ENCODE results near the gene UBTFL1. TPM values are rescaled to one million over a fixed set of nuclear protein-coding genes. Genes with fewer than 3 reads are reported as not detected.

The UBTFL1 gene
- total and polyA plus RNA-seq, 2 of the 8 experiments (the other 6 are each of a cell fraction or from before 2014, with no cell fraction given): not detected

GRCh38 chr11:90120191-90120590 is 34.4 kb downstream of the UBTFL1 start:
- Histone ChIP-seq H3K18ac (ENCODE audit: extremely low read depth, low read length) (no peak overlapping the region), H2BK15ac (ENCODE audit: low read length) (no peak overlapping the region), H3K79me1 (ENCODE audit: low read depth, low read length) (no peaks in the 10 kb centered on the region), H2BK120ac (replicated peaks; ENCODE audit: low read depth, low read length) (no peak overlapping the region), H3K9me3 (ENCODE audit: insufficient read depth in 2 of 2, low read depth in 1 of 2, low read length in 1 of 2) (no peaks in the 10 kb centered on the region), H3K23ac (ENCODE audit: insufficient read length) (no peak overlapping the region), H2BK5ac (ENCODE audit: low read depth, low read length) (no peak overlapping the region), H3K27ac (ENCODE audit: low read depth, low read length) (no peak overlapping the region; the same call in 1 of the 2 replicates), H3K14ac (ENCODE audit: insufficient read length) (no peak overlapping the region), H4K8ac (ENCODE audit: extremely low read depth, insufficient read depth, low read length) (no peak overlapping the region), H4K5ac (ENCODE audit: insufficient read length, low read depth, low read length) (no peak overlapping the region), H3K79me2 (ENCODE audit: control insufficient read depth in 1 of 2, insufficient read depth in 2 of 2, low read length in 2 of 2) (no peaks in the 10 kb centered on the region), H3K9ac (replicated peaks in 1 of 4; ENCODE audit: extremely low read depth in 1 of 4, low read depth in 3 of 4, low read length in 3 of 4) (no peak overlapping the region), H2AFZ (ENCODE audit: low read length) (no peak overlapping the region), H3K4me1 (replicated peaks in 1 of 4; ENCODE audit: control insufficient read depth in 3 of 4, insufficient read depth in 4 of 4, low read length in 3 of 4) (no peaks in the 10 kb centered on the region), H3K4me2 (ENCODE audit: insufficient read depth in 1 of 2, low read depth in 2 of 2, low read length in 2 of 2) (no peak overlapping the region), H2AK5ac (ENCODE audit: low read depth, low read length) (no peak overlapping the region), H3K23me2 (ENCODE audit: low read depth, low read length) (no peaks in the 10 kb centered on the region), H3K27me3 (replicated peaks in 1 of 4; ENCODE audit: control insufficient read depth in 3 of 4, extremely low read depth in 1 of 4, insufficient read depth in 3 of 4, low read length in 3 of 4) (no peaks in the 10 kb centered on the region), H3K36me3 (ENCODE audit: control insufficient read depth in 2 of 4, insufficient read depth in 4 of 4, low read length in 3 of 4) (no peaks in the 10 kb centered on the region), H2BK12ac (ENCODE audit: low read depth, low read length) (no peak overlapping the region), H2BK20ac (ENCODE audit: low read length) (no peak overlapping the region), H3K56ac (replicated peaks; ENCODE audit: insufficient read length, low read depth, low read length) (no peak overlapping the region), H4K20me1 (replicated peaks in 1 of 2; ENCODE audit: control insufficient read depth in 1 of 2, insufficient read depth in 2 of 2, low read length in 2 of 2) (no peaks in the 10 kb centered on the region), H3K4me3 (ENCODE audit: extremely low read depth in 1 of 4, insufficient read depth in 2 of 4, low read depth in 3 of 4, low read length in 4 of 4) (no peak overlapping the region), H4K91ac (replicated peaks; ENCODE audit: insufficient read length, low read length) (no peak overlapping the region), H3K4ac (replicated peaks; ENCODE audit: insufficient read length, low read depth, low read length) (no peak overlapping the region)
- ChIA-PET POLR2A (ENCODE audit: partially characterized antibody) (no interaction called here), CTCF (ENCODE audit: partially characterized antibody) (no interaction called here)
- FAIRE-seq (no peak), DNase-seq (ENCODE audit: low read depth in 1 of 2, low spot score in 2 of 2) (no peak)
- TF ChIP-seq BRCA1 (IDR thresholded peaks at IDR 0.05; ENCODE audit: low read depth, low read length): no peak
- TF ChIP-seq JUND (IDR thresholded peaks at IDR 0.05; ENCODE audit: low read length): no peak
- TF ChIP-seq ATF3 (IDR thresholded peaks at IDR 0.05; ENCODE audit: insufficient read depth, low read depth, low read length): no peak
- TF ChIP-seq SP4 (IDR thresholded peaks at IDR 0.05; ENCODE audit: low read length): no peak
- WGBS, 2 experiments (ENCODE audit: extremely low coverage in 1 of 2, insufficient coverage in 1 of 2, insufficient read length in 1 of 2, insufficient replicate concordance in 2 of 2, low coverage in 1 of 2, low lambda C conversion rate in 2 of 2, missing lambda C conversion rate in 1 of 2): 98% methylated on average over 4 of the region's 4 CpGs; no CpG with 5 or more reads in 1 of the 2 experiments
